Measurements from ENCODE around the gene CFAP70.

The CFAP70 gene

GRCh38 chr10:73210395-73211105, 148.1 kb downstream of the CFAP70 start:
- no peak for DNase-seq

DNA sequence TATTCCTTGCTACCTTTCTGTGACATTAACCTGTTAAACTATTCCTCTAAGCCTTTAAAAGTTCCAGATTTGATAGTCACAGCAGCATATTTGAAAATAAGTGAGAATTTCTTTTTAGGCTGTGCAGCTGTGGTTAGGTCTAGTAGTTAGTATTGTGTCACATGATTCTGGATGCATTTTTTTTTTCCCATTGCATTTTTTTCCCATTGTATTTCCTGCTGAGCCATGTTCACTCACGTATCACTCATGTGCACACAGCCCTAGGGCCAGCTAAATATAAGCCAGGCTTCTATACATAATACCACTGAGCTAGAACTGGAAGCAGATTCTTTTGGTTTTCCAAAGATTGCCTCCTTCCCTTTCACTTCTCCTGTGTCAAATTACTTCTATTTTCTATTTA, 149.0 kb downstream of the CFAP70 start:
- peak; percentile 31 for DNase-seq

- no peak for DNase-seq
Observed at GRCh38 chr10:73207883-73208282, 150.8 kb downstream of the CFAP70 start.

- DNase-seq, result no peak
Observed at GRCh38 chr10:73206385-73206784, 152.3 kb downstream of the CFAP70 start.

DNA sequence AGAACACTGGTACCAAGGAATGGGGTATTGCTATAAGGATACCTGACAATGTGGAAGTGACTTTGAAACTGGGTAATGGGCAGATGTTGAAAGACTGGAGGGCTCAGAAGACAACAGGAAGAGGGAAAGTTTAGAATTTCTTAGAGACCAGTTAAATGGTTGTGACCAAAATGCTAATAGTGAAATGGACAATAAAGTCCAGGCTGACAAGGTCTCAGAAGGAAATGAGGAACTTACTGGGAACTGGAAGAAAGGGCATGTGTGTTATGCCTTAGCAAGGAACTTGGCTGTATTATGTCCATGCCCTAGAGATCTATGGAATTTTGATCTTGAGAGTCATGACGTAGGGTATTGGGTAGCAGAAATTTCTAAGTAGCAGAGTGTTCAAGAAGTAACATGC, 152.8 kb downstream of the CFAP70 start:
- no peak for DNase-seq

- no peak for DNase-seq
Observed at GRCh38 chr10:73205081-73205480, 153.6 kb downstream of the CFAP70 start.

All from fibroblast of upper back skin (primary cell).